ENCODE results near the gene KLHL5.

KLHL5 gene

GRCh38 chr4:39062094-39062769 is at the start of gene KLHL5:
TSS of gene KLHL5 (plus strand) at chr4:39062232. CDS start at chr4:39062653, 421 bp downstream.
- no peak within 1 kb of the TSS for H3K27ac ChIP-seq
- TF ChIP-seq, protein P1, sequence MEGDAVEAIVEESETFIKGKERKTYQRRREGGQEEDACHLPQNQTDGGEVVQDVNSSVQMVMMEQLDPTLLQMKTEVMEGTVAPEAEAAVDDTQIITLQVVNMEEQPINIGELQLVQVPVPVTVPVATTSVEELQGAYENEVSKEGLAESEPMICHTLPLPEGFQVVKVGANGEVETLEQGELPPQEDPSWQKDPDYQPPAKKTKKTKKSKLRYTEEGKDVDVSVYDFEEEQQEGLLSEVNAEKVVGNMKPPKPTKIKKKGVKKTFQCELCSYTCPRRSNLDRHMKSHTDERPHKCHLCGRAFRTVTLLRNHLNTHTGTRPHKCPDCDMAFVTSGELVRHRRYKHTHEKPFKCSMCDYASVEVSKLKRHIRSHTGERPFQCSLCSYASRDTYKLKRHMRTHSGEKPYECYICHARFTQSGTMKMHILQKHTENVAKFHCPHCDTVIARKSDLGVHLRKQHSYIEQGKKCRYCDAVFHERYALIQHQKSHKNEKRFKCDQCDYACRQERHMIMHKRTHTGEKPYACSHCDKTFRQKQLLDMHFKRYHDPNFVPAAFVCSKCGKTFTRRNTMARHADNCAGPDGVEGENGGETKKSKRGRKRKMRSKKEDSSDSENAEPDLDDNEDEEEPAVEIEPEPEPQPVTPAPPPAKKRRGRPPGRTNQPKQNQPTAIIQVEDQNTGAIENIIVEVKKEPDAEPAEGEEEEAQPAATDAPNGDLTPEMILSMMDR (conservative IDR thresholded peaks at IDR 0.05), result no peak

DNA sequence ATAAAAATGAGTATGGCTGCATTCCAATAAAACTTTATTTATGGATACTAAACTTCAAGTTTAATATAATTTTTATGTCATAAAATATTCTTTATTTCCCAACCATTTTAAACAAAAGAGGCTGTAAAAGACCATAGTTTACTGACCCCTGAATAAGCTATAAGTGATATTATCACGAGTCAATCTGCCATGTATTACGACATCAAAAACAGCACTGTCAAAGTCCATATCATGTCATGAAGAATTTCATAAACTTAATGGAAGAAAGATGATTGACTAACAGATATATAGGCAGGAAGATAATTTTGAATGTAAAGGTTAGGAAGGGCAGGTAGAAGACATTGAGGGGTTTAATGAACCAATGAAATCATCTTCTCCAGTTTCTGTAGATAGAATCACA is 48.0 kb upstream of the KLHL5 start:
- TF ChIP-seq, protein P1 (conservative IDR thresholded peaks at IDR 0.05), result no peak
- no peak overlapping the region for H3K27ac ChIP-seq

- TF ChIP-seq, protein P1 (conservative IDR thresholded peaks at IDR 0.05), result no peak
- H3K27ac ChIP-seq, result no peak overlapping the region
Observed at GRCh38 chr4:39020130-39020529, 41.9 kb upstream of the KLHL5 start.

DNA sequence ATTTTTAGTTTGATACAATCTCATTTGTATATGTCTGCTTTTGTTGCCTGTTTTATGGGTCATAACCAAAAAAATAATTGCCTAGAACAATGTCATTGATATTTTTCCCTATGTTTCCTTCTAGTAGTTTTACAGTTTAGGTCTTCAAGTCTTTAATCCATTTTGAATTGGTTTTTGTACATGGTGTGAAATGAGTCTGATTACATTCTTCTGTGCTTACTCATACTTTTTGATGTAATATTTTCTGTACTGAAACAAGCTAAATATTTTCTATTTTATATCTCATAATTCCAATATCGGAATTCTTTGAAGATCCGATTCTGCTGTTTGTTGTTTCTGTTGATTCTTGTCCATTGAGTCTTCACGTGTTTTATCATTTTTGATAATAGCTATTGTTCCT is 40.4 kb upstream of the KLHL5 start:
- TF ChIP-seq, protein P1 (conservative IDR thresholded peaks at IDR 0.05), result no peak
- H3K27ac ChIP-seq, result no peak overlapping the region

DNA sequence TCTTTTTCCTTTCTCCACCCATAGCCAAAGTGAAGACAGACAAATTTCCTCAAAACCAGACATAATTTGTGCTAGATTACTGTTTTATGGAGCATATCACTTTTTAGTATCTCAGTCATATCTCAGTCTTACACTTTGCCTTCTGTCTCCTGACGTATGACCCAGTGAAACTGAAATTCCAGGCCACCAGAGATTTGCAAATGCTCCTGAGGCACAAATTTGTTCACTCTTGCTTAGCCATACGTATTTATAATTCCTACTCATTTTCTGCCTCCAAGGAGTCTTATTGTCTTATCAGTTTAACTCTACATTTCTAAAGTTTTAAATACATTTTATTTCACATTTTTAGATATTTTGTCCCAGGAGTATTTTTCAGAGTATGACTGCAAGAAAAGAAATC is 39.8 kb upstream of the KLHL5 start:
- no peak overlapping the region for H3K27ac ChIP-seq

DNA sequence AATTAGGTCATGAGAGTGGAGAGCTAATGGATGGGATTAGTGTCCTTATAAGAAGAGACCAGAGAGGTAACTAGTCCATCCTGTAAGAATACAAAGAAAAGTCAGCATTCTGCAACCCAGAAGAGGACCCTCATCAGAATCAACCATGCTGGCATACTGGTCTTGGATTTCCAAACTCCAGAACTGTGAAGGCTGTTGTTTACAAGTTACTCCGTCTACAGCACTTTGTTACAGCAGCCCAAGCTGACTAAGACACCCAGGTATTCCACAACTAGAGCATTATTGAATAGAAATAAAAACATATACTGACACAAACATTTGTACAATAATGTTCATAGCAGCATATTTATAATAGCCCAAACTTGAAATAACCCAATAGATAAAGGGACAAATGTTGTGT is 39.0 kb upstream of the KLHL5 start:
- H3K27ac ChIP-seq, result no peak overlapping the region
- TF ChIP-seq, protein P1 (conservative IDR thresholded peaks at IDR 0.05), result no peak

More for the DNA sequence above, 39.8 kb upstream of the KLHL5 start:
- TF ChIP-seq, protein P1 (conservative IDR thresholded peaks at IDR 0.05), result no peak

DNA sequence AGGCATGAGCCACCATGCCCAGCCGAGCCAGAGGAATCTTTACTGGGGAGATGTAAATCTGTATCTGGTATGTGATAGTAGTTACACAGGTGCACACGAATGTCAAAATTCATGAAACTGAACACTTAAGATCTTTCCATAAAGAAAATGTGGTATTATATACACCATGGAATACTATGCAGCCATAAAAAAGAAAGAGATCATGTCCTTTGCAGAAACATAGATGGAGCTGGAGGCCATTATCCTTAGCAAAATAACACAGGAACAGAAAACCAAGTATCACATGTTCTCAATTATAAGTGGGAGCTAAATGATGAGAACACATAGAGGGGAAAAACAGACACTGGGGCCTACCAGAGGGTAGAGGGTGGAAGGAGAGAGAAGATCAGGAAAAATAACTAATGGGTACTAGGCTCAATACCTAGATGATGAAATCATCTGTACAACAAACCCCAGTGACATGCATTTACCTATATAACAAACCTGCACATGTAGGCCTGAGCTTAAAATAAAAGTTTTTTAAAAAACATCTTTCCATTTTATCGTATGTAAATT is 37.6 kb upstream of the KLHL5 start:
- no peak overlapping the region for H3K27ac ChIP-seq
- TF ChIP-seq, protein P1 (conservative IDR thresholded peaks at IDR 0.05), result no peak
